Stimulated activated naive CD4-positive, alpha-beta T cell (primary cell): ENCODE data around the gene ZSWIM6.

Source experiments
- DNase-seq, 6 experiments: peaks; one replicate each; lab custom pipeline; 2025; lab: John Stamatoyannopoulos, UW

Gene ZSWIM6

DNA sequence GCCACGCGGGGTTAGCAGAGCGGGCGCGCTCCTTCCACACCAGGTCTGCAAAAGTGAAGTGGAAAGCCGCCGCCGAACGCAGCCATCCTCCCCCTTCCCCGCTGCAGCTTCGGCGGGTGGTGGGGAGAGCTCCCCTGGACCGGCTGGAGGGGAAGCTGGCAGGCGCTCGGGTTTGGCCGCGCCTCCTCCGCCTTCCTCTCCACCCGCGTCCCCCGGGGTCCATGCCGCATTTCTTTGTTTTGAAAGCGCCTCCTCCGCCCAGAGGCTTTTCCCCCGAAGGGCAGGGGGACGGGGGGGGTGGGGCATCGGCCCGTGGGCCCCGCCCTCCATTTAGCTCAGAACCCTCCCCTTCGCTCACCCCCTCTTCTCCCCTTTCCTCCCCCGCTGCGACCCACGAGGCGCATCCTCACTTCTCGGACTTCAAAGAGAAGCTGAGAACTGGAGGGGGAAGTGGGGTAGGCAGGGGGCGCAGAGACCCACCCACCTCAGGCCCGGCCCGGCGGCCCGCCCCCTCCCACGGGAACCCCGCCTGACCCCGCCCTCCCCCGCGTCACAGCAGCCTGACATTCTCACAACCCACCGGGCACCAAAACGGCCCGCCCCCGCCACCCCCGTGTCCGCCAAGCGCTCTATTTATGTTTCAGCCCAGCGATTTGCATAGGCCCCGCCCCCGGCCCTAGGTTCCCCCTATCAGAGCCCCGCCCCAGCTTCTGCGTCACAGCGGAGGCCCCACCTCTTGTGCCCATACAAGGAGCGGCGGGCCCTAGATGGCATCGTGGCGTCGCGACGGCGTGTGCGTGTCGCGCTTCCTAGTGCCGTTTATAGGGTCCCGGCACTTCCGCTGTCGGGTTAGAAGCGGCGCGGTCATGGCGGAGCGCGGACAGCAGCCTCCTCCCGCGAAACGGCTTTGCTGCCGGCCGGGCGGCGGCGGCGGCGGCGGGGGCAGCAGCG lies at the start of gene ZSWIM6:
Gene ZSWIM6, plus strand, starts transcription at position 852 of the 951 bp plus-strand sequence. Its CDS starts 15 bp downstream, at position 867.
- DNase-seq: peak; percentile 98 to 100 (median 99)

DNA sequence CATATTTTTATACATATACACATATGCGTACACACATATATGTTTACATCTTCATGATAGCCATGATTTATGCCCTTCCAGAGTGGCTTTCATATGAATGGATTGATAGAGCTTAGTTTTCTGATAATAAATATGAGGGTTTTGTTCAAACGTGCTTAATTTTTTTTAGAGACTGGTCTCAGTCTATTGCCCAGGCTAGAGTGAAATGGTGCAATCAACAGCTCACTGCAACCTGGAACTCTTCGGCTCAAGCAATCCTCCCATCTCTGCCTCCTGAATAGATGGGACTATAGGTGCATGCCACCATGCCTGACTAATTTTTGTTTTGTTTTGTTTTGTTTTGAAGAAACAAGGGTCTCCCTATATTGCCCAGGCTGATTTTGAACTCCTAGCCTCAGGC lies 48.6 kb upstream of the ZSWIM6 start:
- DNase-seq: no peak

DNA sequence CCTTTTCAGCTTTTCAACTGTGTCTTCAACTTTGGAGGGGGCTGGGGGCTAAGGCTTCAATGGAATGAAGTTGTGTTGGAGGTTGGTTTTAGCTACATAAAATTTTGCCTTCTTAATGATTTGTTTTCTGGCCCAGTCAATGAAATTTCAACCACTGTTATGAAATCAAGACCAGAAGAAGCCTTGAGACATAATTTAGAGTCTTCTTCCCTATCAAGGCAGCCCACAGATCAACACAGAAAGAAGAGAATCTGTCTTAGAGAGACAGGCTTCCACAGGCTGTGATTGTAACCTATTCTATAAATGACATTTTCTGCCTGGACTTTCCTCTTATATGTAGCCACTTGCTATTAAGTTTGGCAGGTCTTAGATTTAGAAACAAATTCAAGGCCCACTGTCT lies 46.5 kb upstream of the ZSWIM6 start:
- no peak for DNase-seq

DNA sequence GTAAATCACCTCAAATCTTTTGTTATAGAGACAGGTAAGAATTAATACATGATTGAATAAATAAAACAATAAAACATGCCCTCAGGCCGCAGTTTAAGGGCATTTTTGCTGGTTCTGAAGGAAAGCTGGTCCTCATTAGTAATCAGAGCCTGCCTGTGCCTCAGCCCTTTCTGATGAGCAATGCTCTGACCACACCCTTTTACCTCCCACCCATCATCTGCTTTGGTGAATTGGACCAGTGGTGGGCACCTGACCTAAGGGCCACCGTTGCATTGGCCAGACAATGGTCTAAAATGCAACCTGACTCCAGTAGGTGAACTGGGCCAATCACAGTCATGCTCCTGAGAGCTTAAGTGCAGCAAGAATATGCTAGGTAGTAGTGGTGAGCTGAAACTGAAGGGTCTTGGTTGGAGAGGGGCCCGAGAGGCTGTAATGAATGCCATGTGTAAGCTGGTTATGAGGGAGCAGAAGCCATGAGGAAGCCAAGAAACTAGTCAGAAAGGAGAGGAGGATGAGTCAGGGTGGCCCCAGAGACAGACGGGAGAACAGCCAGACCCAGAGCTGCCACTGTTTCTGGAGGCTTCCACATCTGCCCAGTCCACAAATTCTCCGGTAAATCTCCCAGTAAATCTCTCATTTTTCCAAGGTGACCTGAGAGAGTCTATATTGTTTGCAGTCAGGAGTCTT lies 45.5 kb upstream of the ZSWIM6 start:
- DNase-seq: no peak

DNA sequence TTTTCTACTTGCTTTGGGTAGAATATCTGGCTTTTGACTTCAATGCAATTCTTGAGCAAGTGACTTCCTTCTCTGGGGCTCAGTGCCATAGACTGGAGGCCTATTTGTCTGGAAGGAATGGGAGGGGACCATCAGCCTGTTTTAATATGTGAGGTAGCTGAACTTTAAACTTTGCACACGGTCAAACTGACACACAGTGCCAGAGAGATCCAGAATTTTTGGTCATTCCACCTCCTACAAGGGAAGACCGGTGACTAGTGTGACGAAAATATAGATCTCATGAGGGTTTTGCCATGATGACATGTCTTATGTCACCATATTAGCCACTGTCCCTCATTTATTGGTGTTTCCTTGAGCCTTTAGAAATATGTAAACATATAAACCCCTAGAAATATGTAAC lies 44.6 kb upstream of the ZSWIM6 start:
- no peak for DNase-seq

DNA sequence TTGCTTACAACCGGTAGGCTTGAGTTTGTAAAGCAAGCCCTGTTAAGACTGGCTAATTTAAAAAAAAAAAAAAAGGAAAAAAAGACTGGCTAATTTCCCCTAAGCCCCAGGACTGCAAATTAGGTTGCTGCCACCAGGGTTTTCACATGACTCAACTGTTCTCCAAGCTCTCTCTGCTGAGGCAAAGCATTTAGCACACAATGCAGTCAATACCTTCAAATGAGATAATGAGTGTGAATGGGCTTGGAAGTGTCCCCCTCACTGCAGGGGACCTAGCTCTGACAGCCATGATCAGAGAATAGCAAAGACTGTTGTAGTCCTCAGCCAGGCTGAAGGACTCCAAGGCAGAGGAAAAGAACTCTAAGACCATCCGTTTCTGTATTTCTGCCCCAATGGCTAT lies 42.8 kb upstream of the ZSWIM6 start:
- DNase-seq: no peak

DNA sequence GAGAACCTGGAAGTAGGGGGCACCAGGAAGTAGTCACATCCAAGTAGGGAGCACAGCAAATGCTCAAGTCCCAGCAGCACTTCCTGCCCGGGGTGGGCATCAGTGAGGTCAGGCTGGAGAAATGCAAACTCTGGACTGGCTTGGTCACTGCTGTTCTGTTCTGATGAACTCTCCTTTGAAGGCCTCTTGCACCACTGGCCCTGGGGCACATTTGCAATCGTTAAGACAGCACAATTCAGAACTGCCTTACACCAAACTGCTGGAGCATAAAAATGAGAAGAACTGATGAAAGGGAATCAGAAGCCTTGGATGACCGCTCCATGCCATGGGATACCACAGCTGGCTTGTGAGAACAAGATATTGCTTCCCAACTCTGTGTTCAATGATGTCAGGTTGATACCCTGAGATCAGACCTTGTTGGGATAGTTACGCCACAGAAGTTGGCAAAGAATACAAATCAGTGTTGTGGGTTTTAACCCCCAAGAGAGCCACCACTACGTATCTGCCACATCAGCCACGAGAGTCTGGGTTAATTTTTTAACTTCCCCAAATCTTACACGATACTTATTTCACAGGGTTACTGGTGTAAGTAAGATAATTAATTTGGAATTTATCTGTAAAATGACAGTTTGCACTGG lies 42.3 kb upstream of the ZSWIM6 start:
- no peak for DNase-seq

DNA sequence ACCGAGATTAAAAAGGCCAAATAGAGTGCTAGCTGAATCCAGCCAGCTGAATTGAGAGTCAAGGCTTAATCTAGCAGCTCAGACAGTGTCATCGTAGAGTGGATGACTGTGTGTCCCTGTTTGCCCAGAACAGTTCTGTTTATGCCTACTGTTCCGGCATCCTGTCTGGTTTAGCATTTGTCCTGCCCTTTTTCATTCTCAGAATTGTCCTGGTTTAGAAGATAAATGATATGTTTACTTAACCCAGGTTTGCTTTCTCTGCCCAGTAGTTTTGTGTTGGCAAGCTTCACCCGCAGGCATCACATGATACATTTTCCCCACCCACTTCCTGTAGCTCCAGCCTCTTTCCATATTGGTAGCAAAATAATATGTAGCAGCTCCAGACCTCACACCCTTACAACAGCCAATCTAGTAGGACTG lies 41.3 kb upstream of the ZSWIM6 start:
- no peak for DNase-seq

DNA sequence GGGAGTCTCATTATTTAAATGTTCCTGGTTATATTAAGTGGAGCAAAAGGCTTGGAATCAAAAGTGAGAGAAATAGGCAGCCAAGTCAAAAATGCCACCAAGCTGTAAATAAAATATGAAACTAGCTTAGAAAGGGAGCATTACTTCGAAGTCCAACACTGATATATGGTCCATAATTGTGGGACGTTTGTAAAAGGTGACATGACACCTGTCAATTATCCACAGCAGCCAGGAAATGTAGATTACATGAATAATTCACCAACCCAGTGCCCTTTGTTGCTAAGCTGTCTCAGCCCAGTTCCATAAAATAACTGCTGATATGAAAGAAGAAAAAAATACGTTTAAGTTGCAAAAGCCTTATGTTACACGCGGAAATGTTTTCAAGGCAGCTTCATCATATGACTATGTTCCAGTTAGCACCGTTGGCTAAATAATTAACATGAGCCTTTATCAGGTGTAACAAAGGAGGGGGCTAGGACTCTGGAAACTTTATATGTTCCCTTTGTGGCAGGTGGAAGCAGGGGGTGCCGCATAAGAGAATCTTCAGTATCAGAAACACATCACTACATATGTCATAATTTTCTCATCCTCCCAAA lies 39.9 kb upstream of the ZSWIM6 start:
- DNase-seq: no peak

DNA sequence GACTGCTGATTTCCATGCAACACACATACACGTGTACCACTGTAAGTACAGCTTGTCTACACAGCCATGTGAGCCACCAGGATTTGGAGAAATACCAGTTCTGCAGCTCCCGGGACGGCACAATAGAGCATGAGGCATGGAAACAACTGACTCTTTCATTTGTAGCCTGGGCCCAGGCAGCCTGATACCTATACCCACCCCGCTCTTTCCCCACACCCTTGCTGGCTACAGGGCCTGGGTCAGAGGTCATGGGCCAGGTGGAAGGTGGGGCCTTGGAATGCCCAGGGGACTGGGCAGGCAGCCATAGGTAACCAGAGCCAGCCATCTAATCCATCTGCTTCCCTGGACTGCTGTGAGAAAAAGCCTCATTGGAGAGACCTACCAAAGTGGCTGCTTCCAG lies 39.0 kb upstream of the ZSWIM6 start:
- no peak for DNase-seq

DNA sequence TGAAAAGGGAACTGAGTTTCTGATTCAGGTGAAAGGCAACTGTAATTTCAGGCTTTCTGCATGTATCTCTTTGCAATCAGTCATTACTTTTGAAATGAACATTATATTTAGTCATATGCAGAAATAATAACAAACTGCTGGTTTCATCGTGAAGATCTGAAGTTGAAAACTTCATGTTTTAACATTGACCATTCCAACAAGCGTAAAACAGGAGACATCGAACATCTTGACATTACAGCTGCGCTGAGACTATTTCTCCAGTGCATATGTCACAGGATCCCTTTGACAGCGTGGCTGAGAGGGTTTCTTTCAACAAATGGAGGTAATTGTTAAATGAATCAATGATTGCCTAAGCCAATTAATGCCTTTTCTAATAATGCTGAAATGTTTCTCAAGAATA lies 38.2 kb upstream of the ZSWIM6 start:
- no peak for DNase-seq

DNA sequence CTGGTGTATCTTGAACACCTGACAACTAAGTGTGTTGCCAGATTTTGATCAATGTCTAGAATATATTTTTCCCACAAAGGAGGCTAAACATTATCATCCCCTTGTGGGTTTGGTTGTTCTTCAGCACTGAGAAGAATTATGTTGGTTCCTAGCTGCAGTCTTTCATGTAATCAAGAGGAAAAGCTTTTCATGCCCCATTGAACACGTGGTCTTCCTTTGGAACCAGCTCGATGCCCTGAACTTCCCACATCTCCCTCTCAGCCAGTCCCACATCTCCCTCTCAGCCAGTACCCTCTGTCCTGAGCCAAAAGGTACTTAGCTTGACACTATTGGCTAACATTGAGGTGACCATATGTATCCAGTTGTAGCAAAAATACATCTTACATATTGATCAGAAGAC lies 36.7 kb upstream of the ZSWIM6 start:
- no peak for DNase-seq

DNA sequence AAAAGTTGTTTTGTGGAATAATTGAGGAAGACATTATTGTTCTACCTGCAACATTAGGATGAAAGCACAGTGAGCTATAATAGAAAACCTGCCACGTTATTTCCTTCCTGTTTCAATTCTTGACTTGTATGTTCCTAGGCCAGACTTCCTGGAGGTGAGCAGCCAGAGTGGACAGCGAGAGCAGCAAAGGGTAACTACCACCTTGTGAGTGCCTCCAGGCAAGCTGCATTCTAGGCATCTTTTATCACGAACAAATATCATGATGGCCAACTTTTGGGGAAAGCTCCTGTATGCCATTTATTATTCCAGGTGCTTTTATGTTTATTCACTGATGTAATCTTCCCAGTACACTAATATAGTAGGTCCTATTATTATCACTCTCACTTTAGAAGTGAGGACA lies 34.0 kb upstream of the ZSWIM6 start:
- no peak for DNase-seq

DNA sequence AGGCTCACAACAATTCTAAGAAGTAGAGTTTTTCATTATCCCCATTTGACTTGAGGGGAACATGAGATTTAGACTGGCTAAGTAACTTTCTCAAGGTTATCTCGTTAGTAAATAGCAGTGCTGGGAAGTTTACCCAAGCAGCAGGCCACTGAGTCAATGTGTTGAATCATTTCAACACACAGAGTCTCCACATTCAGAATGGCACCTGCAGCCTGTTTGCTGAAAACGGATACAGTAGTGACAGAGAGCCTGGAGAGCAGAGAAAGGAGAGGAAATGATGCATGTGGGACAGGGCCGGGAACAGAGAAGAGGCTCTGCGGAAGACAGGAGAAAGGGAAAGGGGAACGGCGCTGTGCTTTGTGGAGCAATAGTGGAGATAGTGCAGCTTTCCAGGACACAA lies 33.5 kb upstream of the ZSWIM6 start:
- DNase-seq: no peak

DNA sequence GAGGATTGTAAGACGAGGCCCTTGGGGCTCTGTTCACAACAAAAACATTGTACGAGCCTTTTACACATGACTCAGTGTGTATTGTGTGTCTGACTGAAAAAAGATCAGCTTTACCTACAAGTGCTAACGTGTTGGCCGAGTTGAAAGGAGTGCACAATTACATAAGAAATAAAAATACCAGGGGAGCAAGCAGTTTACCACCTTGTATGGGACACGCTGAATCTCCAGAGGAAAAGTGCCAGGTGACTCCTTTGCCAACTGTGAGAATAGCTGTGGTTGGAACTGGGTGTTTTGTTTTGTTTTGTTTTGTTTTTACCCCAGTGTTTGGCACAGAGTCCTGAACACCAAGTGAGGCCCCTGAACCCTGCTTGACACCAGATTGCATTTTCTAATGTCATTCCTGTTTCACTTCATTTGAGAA lies 32.8 kb upstream of the ZSWIM6 start:
- no peak for DNase-seq

DNA sequence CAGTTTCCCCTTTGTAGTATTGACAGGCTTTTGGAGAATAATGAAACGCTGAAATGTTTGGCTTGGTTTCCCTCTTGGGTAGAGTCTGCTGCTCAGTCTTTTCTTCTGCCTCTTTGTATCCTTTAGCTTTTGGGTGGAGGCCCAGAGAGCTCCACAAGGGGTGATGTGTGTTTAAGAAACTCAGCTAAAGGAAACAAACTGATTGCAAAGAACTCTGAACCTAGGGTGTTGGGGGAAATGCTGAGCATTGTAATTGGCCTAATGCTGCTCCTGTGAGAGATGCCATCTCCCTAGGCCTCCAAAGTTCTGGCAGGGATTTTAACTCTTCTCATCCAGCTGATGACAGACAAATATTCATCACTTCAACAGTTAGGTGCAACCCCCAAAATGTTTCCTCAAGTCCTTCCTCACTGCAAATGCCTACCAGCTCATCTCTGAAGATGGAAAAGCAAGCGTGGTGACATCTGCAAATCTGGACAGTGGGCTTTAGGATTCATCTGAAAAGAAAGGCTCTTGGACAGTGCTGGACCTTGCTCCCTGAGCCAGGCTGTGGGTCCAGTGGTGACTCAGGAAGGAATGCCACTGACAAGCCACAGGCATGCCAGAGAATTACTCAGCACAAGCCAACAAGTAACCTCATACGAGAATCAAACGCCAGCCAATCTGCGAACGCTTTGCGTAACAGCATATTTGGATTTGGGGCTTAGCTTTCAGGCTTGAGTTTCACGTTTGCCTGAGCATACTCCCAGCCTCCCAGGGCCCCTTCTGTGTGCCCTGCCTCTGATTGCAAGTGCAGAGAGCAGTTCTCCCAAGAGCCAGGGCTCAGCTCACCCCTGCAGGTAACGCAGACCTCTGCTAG lies 30.5 kb upstream of the ZSWIM6 start:
- no peak for DNase-seq

DNA sequence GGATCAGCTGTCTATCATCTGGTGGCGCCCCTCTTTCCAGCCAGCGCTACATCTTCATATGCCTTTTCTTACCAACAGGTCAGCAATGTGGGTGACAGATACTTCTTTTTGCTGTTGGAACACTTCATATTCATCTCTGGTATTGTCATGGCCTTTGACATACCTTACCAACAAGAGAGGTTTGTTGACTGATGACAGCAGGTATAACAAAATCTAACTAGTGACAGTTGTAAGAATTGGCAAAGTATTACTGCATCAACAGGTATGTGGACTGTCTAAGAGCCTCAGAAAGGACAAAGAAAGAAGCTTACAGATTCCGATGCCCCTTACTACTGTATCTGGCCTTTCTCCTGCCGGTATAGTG lies 29.9 kb upstream of the ZSWIM6 start:
- no peak for DNase-seq

DNA sequence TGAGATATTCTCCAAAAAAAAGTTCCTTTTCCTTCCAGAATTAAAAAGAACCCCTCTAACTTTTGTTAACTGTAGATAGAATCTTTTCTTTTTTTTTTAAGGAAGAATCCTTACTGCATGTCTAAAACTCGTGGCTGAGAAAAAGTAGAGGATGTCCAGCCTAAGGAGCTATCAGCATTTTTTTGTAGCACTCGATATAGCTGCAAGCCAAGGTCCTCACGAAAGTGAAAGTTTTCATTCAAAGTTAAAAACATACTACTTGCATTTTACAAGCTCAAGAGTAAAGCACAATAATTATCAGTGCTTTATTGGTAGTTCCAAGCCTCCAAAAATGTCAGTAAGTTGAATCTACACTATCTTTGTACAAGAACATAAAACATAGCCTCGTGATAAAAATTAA lies 28.7 kb upstream of the ZSWIM6 start:
- no peak for DNase-seq

DNA sequence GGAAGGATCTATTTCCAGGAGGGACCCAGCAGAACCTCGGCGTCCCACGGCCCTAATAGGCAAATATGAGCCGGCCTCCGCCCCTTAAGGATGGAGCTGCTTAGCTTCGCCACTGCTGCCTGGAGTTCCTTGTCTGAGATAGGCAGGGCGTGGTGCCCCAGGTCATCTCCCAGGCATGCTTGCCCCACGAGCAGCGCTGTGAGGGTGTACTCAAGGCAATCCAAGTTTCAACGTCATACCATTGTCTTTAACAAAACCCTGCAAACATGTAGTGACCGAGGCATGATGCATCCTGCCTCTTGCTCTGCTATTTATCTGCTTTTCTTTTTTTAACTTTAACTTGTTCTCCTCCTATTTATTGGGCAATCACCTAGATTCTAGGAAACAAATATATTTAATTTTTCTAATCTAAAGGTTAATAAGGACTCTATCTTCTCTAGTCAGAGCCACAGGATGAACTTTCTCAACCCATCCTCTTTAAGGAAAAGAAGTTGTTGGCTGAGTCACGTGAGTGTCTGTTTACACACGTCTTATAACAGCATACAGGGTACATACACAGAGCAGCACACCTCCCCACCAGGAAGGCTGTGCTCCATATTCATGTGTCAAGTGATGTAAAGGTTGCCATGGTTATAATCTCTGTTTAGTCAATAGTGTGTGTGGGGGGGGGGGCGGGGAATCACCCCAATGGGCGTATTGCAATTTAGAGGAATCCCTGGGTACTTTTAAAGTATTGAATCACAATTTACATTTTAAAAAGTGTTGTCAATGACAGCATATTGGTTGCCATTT lies 27.3 kb upstream of the ZSWIM6 start:
- DNase-seq: no peak

DNA sequence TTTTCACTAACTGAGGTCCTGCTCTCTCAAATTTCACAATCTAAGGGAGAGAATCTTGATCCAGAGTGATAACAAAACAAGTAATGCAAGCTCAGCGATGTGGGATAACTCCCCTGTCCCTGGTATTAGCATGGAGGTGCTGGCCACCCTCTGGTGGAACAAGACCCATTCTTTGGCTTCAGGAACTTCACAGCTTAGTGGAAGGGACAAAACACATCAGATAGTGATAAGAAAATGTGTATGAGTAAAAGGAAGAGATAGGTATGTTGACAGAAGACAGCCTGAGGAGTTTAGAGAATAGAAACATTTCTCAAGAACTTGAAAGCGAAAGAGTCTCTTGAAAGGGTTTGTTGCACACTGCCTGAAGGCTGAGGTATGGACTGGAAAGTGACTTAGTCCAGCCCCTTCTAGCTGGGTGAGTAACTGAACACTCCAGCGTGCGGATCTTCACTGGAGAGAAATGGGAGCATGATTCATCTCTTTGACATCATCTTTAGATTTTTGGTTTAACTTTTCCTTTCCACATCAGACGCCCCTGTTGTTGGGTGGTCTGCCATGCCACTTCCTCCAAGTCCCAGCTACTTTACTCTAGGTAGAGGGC lies 25.4 kb upstream of the ZSWIM6 start:
- no peak for DNase-seq
